SU-DHL-6 (cell line): ENCODE measurements around the gene GLIPR2.

Experiments
- H2AFZ ChIP-seq: fragments of 200-600 bp; sonication (generic); 2 replicates; pipeline ENCODE4 v1.6.1; 2014; ENCODE audit warnings: low read depth, mild to moderate bottlenecking, moderate library complexity, mixed read lengths, antibody characterized with exemption, low read length; ENCODE audit not compliant: severe bottlenecking
- H3F3A ChIP-seq: fragments of 200-600 bp; shearing (Covaris generic); 2 replicates; pipeline ENCODE4 v1.6.0; 2016; ENCODE audit warnings: antibody characterized with exemption, mild to moderate bottlenecking; ENCODE audit not compliant: insufficient read depth
- H3K27ac ChIP-seq: fragments of 200-600 bp; sonication (generic); 2 replicates; pipeline ENCODE4 v1.5.1; 2016; ENCODE audit warnings: low read depth, mild to moderate bottlenecking, low read length, moderate library complexity, mixed read lengths
- H3K27me3 ChIP-seq: fragments of 200-600 bp; sonication (generic), shearing (Covaris generic); 2 replicates; pipeline ENCODE4 v1.6.0; 2014; ENCODE audit warnings: mild to moderate bottlenecking, low read length
- H3K36me3 ChIP-seq: fragments of 200-600 bp; sonication (generic); 2 replicates; pipeline ENCODE4 v1.6.1; 2014; ENCODE audit warnings: mild to moderate bottlenecking, low read length, mixed read lengths
- H3K4me2 ChIP-seq: fragments of 300-600, 200-600 bp; shearing (Covaris generic), sonication (generic); 2 replicates; pipeline ENCODE4 v1.6.0; 2014; ENCODE audit warnings: low read length, low read depth, mild to moderate bottlenecking; ENCODE audit not compliant: poor library complexity, severe bottlenecking
- H3K4me3 ChIP-seq: fragments of 200-600 bp; sonication (generic); 2 replicates; pipeline ENCODE4 v1.5.1; 2014; ENCODE audit warnings: antibody characterized with exemption, low read length, mild to moderate bottlenecking, mixed read lengths; ENCODE audit not compliant: insufficient read depth, poor library complexity, severe bottlenecking
- H3K79me2 ChIP-seq: fragments of 200-600 bp; sonication (generic); 2 replicates; pipeline ENCODE4 v1.6.1; 2014; ENCODE audit warnings: mild to moderate bottlenecking, low read length, moderate library complexity; ENCODE audit not compliant: insufficient read depth
- H3K9ac ChIP-seq: fragments of 200-600 bp; sonication (generic); 2 replicates; pipeline ENCODE4 v1.7.0; 2014; ENCODE audit warnings: mild to moderate bottlenecking, low read length
- H3K9me2 ChIP-seq: fragments of 200-600 bp; sonication (generic); replicated peaks from 2 replicates; pipeline ENCODE4 v1.6.1; 2014; ENCODE audit warnings: low read length; ENCODE audit not compliant: insufficient read depth
- H3K9me3 ChIP-seq: fragments of 200-600 bp; sonication (generic); 2 replicates; pipeline ENCODE4 v1.6.1; 2014; ENCODE audit warnings: low read length, mixed read lengths; ENCODE audit not compliant: insufficient read depth
- H4K20me1 ChIP-seq: fragments of 200-600 bp; sonication (generic); 2 replicates; pipeline ENCODE4 v1.6.1; 2014; ENCODE audit warnings: low read depth, mild to moderate bottlenecking, antibody characterized with exemption, low read length, moderate library complexity, mixed read lengths
- EZH2phosphoT487 ChIP-seq: fragments of 200-600 bp; sonication (generic), shearing (Covaris generic); conservative IDR thresholded peaks from 2 replicates; pipeline ENCODE4 v1.6.1; 2018; ENCODE audit warnings: mild to moderate bottlenecking, antibody characterized with exemption, low read length, moderate library complexity, mixed read lengths
- TF ChIP-seq, protein P1 (sequence below): fragments of 200-600 bp; sonication (generic); IDR thresholded peaks from one replicate; pipeline ENCODE4 v1.5.1; 2017; ENCODE audit warnings: antibody characterized with exemption, mild to moderate bottlenecking, low read length, moderate library complexity; ENCODE audit not compliant: insufficient read depth, poor library complexity, severe bottlenecking

Gene GLIPR2

DNA sequence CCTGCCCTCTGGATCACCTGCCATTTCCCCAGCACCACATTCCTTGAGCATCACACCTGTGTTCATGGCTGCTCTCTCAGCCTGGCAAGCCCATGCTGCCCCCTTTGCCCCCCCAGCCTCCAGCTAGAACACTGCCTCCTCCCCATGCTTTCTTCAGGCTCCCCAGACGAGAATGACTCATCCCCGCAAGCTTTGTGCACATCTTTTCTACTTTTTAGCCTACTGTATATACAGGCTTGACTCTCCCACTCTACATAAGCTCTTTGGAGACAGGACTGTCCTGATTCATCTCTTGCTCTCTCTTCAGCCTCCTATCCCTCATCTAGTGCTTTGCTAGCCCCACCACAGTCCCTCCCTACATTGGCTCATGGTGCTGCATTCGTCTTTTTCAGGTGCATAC lies 19.9 kb upstream of the GLIPR2 start:
- no peak overlapping the region for H2AFZ ChIP-seq

DNA sequence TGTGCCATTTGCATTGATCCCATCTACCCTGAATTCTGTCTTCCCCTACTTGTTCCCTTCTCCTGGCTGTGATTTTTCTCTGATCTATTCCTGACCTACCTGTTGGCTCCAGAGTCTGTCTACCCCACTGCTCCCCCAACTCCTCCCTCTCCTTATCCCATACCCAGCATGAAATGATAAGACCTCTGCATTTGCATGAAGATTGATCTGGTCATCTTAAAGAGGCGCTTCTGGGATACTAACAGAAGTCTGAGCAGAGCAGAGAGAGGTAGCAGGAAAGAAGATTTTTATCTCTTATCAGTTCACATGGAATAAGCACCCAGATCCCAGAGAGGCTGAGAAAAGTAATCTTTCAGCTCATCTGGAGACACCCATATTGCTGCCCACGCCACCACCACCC lies 18.3 kb upstream of the GLIPR2 start:
- H3K9me2 ChIP-seq, result no peaks in the 10 kb centered on the region
- H3F3A ChIP-seq, result no peaks in the 10 kb centered on the region
- no peaks in the 10 kb centered on the region for H4K20me1 ChIP-seq
- no peak overlapping the region for H3K4me3 ChIP-seq
- no peaks in the 10 kb centered on the region for H3K36me3 ChIP-seq
- no peak overlapping the region for H3K4me2 ChIP-seq
- H3K9me3 ChIP-seq, result no peaks in the 10 kb centered on the region
- no peaks in the 10 kb centered on the region for H3K79me2 ChIP-seq
- no peak for TF ChIP-seq EZH2phosphoT487
- TF ChIP-seq, protein P1, sequence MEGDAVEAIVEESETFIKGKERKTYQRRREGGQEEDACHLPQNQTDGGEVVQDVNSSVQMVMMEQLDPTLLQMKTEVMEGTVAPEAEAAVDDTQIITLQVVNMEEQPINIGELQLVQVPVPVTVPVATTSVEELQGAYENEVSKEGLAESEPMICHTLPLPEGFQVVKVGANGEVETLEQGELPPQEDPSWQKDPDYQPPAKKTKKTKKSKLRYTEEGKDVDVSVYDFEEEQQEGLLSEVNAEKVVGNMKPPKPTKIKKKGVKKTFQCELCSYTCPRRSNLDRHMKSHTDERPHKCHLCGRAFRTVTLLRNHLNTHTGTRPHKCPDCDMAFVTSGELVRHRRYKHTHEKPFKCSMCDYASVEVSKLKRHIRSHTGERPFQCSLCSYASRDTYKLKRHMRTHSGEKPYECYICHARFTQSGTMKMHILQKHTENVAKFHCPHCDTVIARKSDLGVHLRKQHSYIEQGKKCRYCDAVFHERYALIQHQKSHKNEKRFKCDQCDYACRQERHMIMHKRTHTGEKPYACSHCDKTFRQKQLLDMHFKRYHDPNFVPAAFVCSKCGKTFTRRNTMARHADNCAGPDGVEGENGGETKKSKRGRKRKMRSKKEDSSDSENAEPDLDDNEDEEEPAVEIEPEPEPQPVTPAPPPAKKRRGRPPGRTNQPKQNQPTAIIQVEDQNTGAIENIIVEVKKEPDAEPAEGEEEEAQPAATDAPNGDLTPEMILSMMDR, result no peak
- H3K27ac ChIP-seq, result no peak overlapping the region
- H2AFZ ChIP-seq, result no peak overlapping the region
- H3K9ac ChIP-seq, result no peak overlapping the region
- no peaks in the 10 kb centered on the region for H3K27me3 ChIP-seq

More for the DNA sequence above, 19.9 kb upstream of the GLIPR2 start:
- no peaks in the 10 kb centered on the region for H3K79me2 ChIP-seq
- no peak overlapping the region for H3K27ac ChIP-seq
- H3K9ac ChIP-seq, result no peak overlapping the region
- TF ChIP-seq, protein P1, result no peak
- TF ChIP-seq EZH2phosphoT487, result no peak
- H3F3A ChIP-seq, result no peaks in the 10 kb centered on the region
- no peaks in the 10 kb centered on the region for H3K36me3 ChIP-seq
- no peaks in the 10 kb centered on the region for H4K20me1 ChIP-seq
- H3K27me3 ChIP-seq, result no peaks in the 10 kb centered on the region
- H3K9me3 ChIP-seq, result no peaks in the 10 kb centered on the region
- no peaks in the 10 kb centered on the region for H3K9me2 ChIP-seq
- no peak overlapping the region for H3K4me3 ChIP-seq
- no peak overlapping the region for H3K4me2 ChIP-seq

DNA sequence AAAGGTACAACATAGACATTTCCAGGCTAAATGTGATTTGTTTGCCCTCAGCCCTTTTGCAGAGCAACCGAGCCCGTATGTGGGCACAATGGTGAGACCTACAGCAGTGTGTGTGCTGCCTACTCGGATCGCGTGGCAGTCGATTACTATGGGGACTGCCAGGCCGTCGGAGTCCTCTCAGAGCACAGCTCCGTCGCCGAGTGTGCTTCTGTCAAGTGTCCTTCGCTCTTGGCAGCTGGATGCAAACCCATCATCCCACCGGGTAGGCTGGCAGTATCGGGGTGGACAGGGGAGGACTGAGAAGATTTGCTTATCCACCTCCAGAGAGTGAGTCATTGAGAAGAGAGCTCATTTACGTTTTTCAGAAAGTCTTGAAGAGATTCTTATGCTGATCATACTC lies 17.8 kb upstream of the GLIPR2 start:
- Histone ChIP-seq H3F3A (no peaks in the 10 kb centered on the region), H3K4me3 (no peak overlapping the region)

More for the DNA sequence above, 17.8 kb upstream of the GLIPR2 start:
- Histone ChIP-seq H3K36me3 (no peaks in the 10 kb centered on the region), H4K20me1 (no peaks in the 10 kb centered on the region), H3K4me2 (no peak overlapping the region), H3K27ac (no peak overlapping the region), H3K27me3 (no peaks in the 10 kb centered on the region), H3K9me2 (no peaks in the 10 kb centered on the region), H3K9ac (no peak overlapping the region), H2AFZ (no peak overlapping the region), H3K9me3 (no peaks in the 10 kb centered on the region), H3K79me2 (no peaks in the 10 kb centered on the region)
- no peak for TF ChIP-seq EZH2phosphoT487
- TF ChIP-seq, protein P1, result no peak
